Neural cell (in vitro differentiated cells): ENCODE results near the gene ULK3.

Experiments used
- CTCF ChIP-seq: fragments of 450-650 bp; IDR thresholded peaks from 2 replicates; pipeline ENCODE4 v1.5.1; 2014; ENCODE audit warnings: antibody characterized with exemption, mild to moderate bottlenecking, moderate library complexity; ENCODE audit not compliant: poor library complexity, severe bottlenecking
- EZH2 ChIP-seq: fragments of 200-600, 300-800 bp; shearing (Covaris generic), sonication (generic); IDR thresholded peaks from 2 replicates; pipeline ENCODE4 v1.6.1; 2014; ENCODE audit warnings: antibody characterized with exemption, low read length, borderline replicate concordance, mild to moderate bottlenecking; ENCODE audit not compliant: insufficient read depth, poor library complexity, severe bottlenecking
- MXI1 ChIP-seq: fragments of 450-650 bp; conservative IDR thresholded peaks from 2 replicates; pipeline ENCODE4 v1.6.1; 2014; ENCODE audit warnings: antibody characterized with exemption, mild to moderate bottlenecking; ENCODE audit not compliant: poor library complexity, severe bottlenecking
- POLR2AphosphoS5 ChIP-seq: IDR thresholded peaks from 2 replicates; pipeline ENCODE4 v1.6.1; 2012
- SMC3 ChIP-seq: fragments of 450-650 bp; conservative IDR thresholded peaks from 2 replicates; pipeline ENCODE4 v1.6.1; 2014; ENCODE audit warnings: antibody characterized with exemption, mild to moderate bottlenecking, moderate library complexity; ENCODE audit not compliant: poor library complexity
- TAF1 ChIP-seq: IDR thresholded peaks from 2 replicates; pipeline ENCODE4 v1.6.1; 2012; ENCODE audit warnings: low read depth

GRCh38 chr15:74889390-74889882 lies 46.5 kb upstream of the ULK3 start:
- TF ChIP-seq CTCF (no peak), SMC3 (no peak), EZH2 (no peak), POLR2AphosphoS5 (no peak), TAF1 (no peak), MXI1 (no peak)
